HFF-Myc (cell line): Measurements from ENCODE around the gene UCHL3.

Source experiments
- DNase-seq: peaks from one replicate; pipeline ENCODE4 v3.0.0-alpha.2; 2011; ENCODE audit warnings: low read depth; ENCODE audit errors: extremely low read depth
- H3K4me3 ChIP-seq: replicated peaks from 2 replicates; pipeline ENCODE4 v1.5.1; 2011; ENCODE audit warnings: low read depth, mild to moderate bottlenecking, control low read depth, low read length
- TF ChIP-seq, protein P1 (sequence below): IDR thresholded peaks from 2 replicates; pipeline ENCODE4 v1.5.1; 2012; ENCODE audit warnings: mild to moderate bottlenecking, low read depth, low read length, control low read depth; ENCODE audit errors: missing control alignments

UCHL3 gene

DNA sequence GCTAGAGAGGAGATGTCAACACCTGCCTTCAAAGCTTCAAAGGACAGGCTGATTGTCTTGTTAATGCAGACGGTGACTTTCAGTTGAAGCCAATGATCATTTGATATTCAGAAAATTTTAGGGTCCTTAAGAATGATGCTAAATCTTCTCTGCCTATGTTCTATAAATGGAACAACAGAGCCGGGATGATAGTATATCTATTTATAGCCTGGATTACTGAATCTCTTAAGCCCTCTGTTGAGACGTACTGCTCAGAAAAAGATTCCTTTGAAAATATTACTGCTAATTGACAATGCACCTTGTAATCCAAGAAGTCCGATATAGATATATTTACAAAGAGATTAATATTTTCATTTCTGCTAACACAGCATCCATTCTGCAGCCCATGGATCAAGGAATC, 50.8 kb downstream of the UCHL3 start:
- TF ChIP-seq, protein P1, sequence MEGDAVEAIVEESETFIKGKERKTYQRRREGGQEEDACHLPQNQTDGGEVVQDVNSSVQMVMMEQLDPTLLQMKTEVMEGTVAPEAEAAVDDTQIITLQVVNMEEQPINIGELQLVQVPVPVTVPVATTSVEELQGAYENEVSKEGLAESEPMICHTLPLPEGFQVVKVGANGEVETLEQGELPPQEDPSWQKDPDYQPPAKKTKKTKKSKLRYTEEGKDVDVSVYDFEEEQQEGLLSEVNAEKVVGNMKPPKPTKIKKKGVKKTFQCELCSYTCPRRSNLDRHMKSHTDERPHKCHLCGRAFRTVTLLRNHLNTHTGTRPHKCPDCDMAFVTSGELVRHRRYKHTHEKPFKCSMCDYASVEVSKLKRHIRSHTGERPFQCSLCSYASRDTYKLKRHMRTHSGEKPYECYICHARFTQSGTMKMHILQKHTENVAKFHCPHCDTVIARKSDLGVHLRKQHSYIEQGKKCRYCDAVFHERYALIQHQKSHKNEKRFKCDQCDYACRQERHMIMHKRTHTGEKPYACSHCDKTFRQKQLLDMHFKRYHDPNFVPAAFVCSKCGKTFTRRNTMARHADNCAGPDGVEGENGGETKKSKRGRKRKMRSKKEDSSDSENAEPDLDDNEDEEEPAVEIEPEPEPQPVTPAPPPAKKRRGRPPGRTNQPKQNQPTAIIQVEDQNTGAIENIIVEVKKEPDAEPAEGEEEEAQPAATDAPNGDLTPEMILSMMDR, result no peak
- no peak overlapping the region for H3K4me3 ChIP-seq
- no peak for DNase-seq

DNA sequence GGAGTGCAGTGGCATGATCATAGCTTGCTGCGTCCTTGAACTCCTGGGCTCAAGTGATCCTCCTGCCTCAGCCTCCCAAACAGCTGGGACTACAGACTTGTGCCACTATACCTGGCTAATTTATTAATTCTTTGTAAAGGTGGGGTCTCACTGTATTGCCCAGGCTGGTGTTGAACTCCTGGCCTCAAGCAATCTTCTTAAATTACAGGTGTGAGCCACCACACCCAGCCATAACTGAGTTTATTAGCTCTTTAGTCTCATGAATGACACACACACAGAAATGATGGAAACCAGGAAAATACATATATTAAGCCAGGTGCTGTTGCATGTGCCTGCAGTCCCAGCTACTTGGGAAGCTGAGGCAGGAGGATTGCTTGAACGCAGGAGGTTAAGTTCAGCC, 53.4 kb downstream of the UCHL3 start:
- TF ChIP-seq, protein P1, result no peak
- DNase-seq, result no peak
- no peak overlapping the region for H3K4me3 ChIP-seq

DNA sequence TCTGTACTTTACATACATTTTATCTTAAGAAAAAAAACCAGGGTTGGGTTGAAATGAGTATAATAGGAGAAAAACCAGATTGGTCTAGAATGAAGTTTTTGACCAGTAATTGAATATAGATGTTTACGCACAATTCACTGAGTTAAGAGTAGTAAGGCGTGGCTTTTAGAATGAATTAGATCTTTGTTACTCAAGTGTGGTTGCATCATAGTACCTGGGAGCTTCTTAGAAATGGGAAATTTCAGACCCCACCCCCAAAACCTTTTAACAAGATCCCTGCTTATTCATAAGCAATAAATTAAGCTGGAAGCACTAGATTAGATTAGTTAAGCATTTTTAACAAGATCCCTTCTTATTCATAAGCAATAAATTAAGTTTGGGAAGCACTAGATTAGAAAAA, 57.9 kb downstream of the UCHL3 start:
- no peak overlapping the region for H3K4me3 ChIP-seq
- no peak for DNase-seq
- TF ChIP-seq, protein P1, result no peak

DNA sequence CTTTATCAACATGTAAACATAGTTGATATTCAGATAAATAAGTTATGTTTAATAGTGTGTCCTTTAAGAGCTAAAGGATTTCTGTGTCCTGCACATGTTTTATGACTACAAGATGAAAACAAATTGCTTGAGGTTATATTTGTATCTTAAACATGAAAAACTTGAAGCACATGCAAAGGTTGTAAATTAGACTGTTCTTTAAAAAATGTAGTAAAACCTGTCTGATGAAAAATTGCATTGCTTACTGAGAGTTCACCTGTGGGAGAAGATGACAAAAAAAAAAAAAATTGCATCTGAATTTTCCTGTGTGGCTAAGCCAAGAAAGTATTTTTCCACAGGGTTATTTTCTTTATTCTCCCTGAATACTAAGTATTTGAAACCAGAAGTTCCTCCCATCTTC, 60.9 kb downstream of the UCHL3 start:
- H3K4me3 ChIP-seq, result no peak overlapping the region
- TF ChIP-seq, protein P1, result no peak
- no peak for DNase-seq

DNA sequence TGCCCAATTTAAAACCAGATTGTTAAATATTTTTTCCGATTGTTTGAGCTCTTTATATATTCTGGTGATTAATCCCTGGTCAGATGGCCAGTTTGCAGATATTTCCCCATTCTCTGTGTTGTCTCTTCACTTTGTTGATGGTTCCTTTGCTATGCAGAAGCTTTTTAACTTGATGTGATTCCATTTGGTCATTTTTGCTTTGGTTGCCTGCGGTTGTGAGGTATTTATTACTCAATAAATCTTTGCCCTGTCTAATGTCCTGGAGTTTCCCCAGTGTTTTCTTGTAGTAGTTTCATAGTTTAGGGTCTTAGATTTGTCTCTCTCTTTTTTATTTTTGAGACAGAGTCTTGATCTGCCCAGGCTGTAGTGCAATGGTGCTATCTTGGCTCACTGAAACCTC, 62.8 kb downstream of the UCHL3 start:
- TF ChIP-seq, protein P1, result no peak

DNA sequence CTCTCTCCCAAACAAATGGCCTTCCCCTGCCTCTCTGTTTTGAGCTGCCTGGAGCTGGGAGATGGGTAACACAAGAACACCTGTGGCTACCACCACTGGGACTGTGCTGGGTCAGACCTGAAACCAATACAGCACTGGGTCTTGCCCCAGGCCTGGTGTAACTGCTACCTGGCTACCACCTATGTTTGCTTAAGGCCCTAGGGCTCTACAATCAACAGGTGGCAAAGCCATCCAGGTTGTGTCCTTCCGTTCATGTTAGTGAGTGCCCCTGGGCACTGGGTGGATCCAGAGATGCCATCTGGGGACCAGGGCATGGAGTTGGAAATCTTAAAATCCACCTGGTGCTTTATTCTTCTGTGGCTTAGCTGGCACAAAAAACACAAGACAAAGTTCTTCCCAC, 67.6 kb downstream of the UCHL3 start:
- TF ChIP-seq, protein P1, result no peak
- no peak for DNase-seq
- no peak overlapping the region for H3K4me3 ChIP-seq

More for the DNA sequence above, 62.8 kb downstream of the UCHL3 start:
- no peak overlapping the region for H3K4me3 ChIP-seq
- no peak for DNase-seq

DNA sequence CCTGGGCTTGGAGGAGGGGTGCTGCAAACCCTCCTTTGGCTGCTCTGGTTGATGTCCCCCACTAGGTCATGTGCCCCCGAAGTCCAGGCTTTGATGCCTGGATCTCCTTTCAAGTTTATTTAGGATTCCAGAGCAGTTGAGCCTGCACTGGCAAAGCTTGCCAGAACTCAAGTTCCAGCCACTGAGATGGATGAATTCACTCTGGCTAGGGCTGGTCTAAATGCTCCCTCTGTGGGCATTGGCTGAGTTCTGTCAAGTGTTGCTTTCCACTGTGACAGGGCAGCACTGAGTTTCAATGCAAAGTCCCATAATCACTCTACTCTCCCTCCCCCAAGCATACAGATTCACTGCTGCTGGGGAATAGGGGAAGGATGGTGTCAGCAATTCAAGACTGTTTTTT, 68.7 kb downstream of the UCHL3 start:
- TF ChIP-seq, protein P1, result no peak
- H3K4me3 ChIP-seq, result no peak overlapping the region
- DNase-seq, result no peak
